ENCODE data around the gene LIPM. TPM values are rescaled to one million over a fixed set of nuclear protein-coding genes. Genes with fewer than 3 reads are reported as not detected.

Gene LIPM
- polyA plus RNA-seq: under 1 TPM in 1 of 4 donors, not detected in 3; 0.13 TPM
- long read RNA-seq, donor 1: 0 reads
- long read RNA-seq, donor 2: 0 reads
- long read RNA-seq, donor 3: 0 reads
- long read RNA-seq, donor 4: 0 reads
- long read RNA-seq, donor 5: 0 reads
- long read RNA-seq, donor 6: 0 reads
- long read RNA-seq, donor 7: 0 reads
- long read RNA-seq, donor 8: 0 reads
- long read RNA-seq, donor 9: 0 reads
- long read RNA-seq, donor 10: 0 reads

GRCh38 chr10:88802523-88803285 is at the start of gene LIPM:
Gene LIPM (plus strand): TSS chr10:88802730. CDS start chr10:88802897, 167 bp downstream.
- FAIRE-seq (no peak), DNase-seq (no peak)
- Histone ChIP-seq H3K36me3 (ENCODE audit: control insufficient read depth in 3 of 3, insufficient read depth in 2 of 3, low read depth in 1 of 3, low read length in 3 of 3) (no peaks in the 10 kb centered on the region), H3K4me1 (ENCODE audit: control insufficient read depth in 3 of 3, insufficient read depth in 2 of 3, low read depth in 1 of 3, low read length in 2 of 3) (no peaks in the 10 kb centered on the region), H3K4me3 (ENCODE audit: low read depth in 1 of 3, low read length in 3 of 3) (no peak within 1 kb of the TSS), H3K27ac (ENCODE audit: low read depth in 1 of 3, low read length in 2 of 3) (no peak within 1 kb of the TSS), H3K9me3 (ENCODE audit: control insufficient read depth in 2 of 2, insufficient read depth in 1 of 2, low read depth in 1 of 2, low read length in 1 of 2) (no peaks in the 10 kb centered on the region), H3K27me3 (ENCODE audit: control insufficient read depth in 3 of 3, insufficient read depth in 3 of 3, low read length in 3 of 3) (no peaks in the 10 kb centered on the region)
- 68 to 76% (median 76%) methylated on average over 2 of the region's 2 CpGs for WGBS, 3 donors

- no peak for FAIRE-seq
These were observed 48.2 kb upstream of the LIPM start for GRCh38 chr10:88754287-88754686.

GRCh38 chr10:88755753-88756152 is 46.8 kb upstream of the LIPM start:
- WGBS, 3 donors: 63 to 88% (median 65%) methylated on average over 3 of the region's 3 CpGs
- Histone ChIP-seq H3K27me3 (ENCODE audit: control insufficient read depth in 3 of 3, insufficient read depth in 3 of 3, low read length in 3 of 3) (peaks cover 0 to 2% (median 2%) of the 10 kb centered on the region in 3 donors), H3K4me1 (ENCODE audit: control insufficient read depth in 3 of 3, insufficient read depth in 2 of 3, low read depth in 1 of 3, low read length in 2 of 3) (no peaks in the 10 kb centered on the region), H3K27ac (ENCODE audit: low read depth in 1 of 3, low read length in 2 of 3) (no peak overlapping the region), H3K9me3 (ENCODE audit: control insufficient read depth in 2 of 2, insufficient read depth in 1 of 2, low read depth in 1 of 2, low read length in 1 of 2) (no peaks in the 10 kb centered on the region), H3K36me3 (ENCODE audit: control insufficient read depth in 3 of 3, insufficient read depth in 2 of 3, low read depth in 1 of 3, low read length in 3 of 3) (no peaks in the 10 kb centered on the region), H3K4me3 (ENCODE audit: low read depth in 1 of 3, low read length in 3 of 3) (no peak overlapping the region)
- DNase-seq (no peak), FAIRE-seq (no peak)

More at GRCh38 chr10:88754287-88754686, 48.2 kb upstream of the LIPM start:
- no peak overlapping the region for H3K4me3 ChIP-seq (ENCODE audit: low read depth in 1 of 3, low read length in 3 of 3)
- H3K27me3 ChIP-seq (ENCODE audit: control insufficient read depth in 3 of 3, insufficient read depth in 3 of 3, low read length in 3 of 3): peaks cover 0 to 2% (median 0%) of the 10 kb centered on the region in 3 donors
- no peaks in the 10 kb centered on the region for H3K36me3 ChIP-seq (ENCODE audit: control insufficient read depth in 3 of 3, insufficient read depth in 2 of 3, low read depth in 1 of 3, low read length in 3 of 3)
- no peak overlapping the region for H3K27ac ChIP-seq (ENCODE audit: low read depth in 1 of 3, low read length in 2 of 3)
- no peaks in the 10 kb centered on the region for H3K4me1 ChIP-seq (ENCODE audit: control insufficient read depth in 3 of 3, insufficient read depth in 2 of 3, low read depth in 1 of 3, low read length in 2 of 3)
- no peak for DNase-seq
- no peaks in the 10 kb centered on the region for H3K9me3 ChIP-seq (ENCODE audit: control insufficient read depth in 2 of 2, insufficient read depth in 1 of 2, low read depth in 1 of 2, low read length in 1 of 2)

- no peak overlapping the region for H3K27ac ChIP-seq (ENCODE audit: low read depth in 1 of 3, low read length in 2 of 3)
- no peak overlapping the region for H3K4me3 ChIP-seq (ENCODE audit: low read depth in 1 of 3, low read length in 3 of 3)
- H3K27me3 ChIP-seq (ENCODE audit: control insufficient read depth in 3 of 3, insufficient read depth in 3 of 3, low read length in 3 of 3): peaks cover 0 to 2% (median 2%) of the 10 kb centered on the region in 3 donors
- H3K4me1 ChIP-seq (ENCODE audit: control insufficient read depth in 3 of 3, insufficient read depth in 2 of 3, low read depth in 1 of 3, low read length in 2 of 3): no peaks in the 10 kb centered on the region
- H3K9me3 ChIP-seq (ENCODE audit: control insufficient read depth in 2 of 2, insufficient read depth in 1 of 2, low read depth in 1 of 2, low read length in 1 of 2): no peaks in the 10 kb centered on the region
- no peaks in the 10 kb centered on the region for H3K36me3 ChIP-seq (ENCODE audit: control insufficient read depth in 3 of 3, insufficient read depth in 2 of 3, low read depth in 1 of 3, low read length in 3 of 3)
- peak; percentile 10 for FAIRE-seq
- WGBS, 3 donors: 0% methylated on average over 1 of the region's 1 CpG
- no peak for DNase-seq
These were observed 45.9 kb upstream of the LIPM start for GRCh38 chr10:88756660-88757059.

GRCh38 chr10:88759366-88760101 is 43.0 kb upstream of the LIPM start, which contains the start of gene LIPN:
Gene LIPN (plus strand): TSS chr10:88760020. CDS start chr10:88761406, 1,386 bp downstream.
- no peaks in the 10 kb centered on the region for H3K4me1 ChIP-seq (ENCODE audit: control insufficient read depth in 3 of 3, insufficient read depth in 2 of 3, low read depth in 1 of 3, low read length in 2 of 3)
- no peak within 1 kb of the TSS for H3K27ac ChIP-seq (ENCODE audit: low read depth in 1 of 3, low read length in 2 of 3)
- H3K36me3 ChIP-seq (ENCODE audit: control insufficient read depth in 3 of 3, insufficient read depth in 2 of 3, low read depth in 1 of 3, low read length in 3 of 3): no peaks in the 10 kb centered on the region
- H3K4me3 ChIP-seq (ENCODE audit: low read depth in 1 of 3, low read length in 3 of 3): no peak within 1 kb of the TSS
- DNase-seq (no peak), FAIRE-seq (no peak)
- H3K27me3 ChIP-seq (ENCODE audit: control insufficient read depth in 3 of 3, insufficient read depth in 3 of 3, low read length in 3 of 3): peaks cover 0 to 2% (median 2%) of the 10 kb centered on the region in 3 donors
- WGBS, 3 donors: 72 to 90% (median 88%) methylated on average over 7 of the region's 7 CpGs
- H3K9me3 ChIP-seq (ENCODE audit: control insufficient read depth in 2 of 2, insufficient read depth in 1 of 2, low read depth in 1 of 2, low read length in 1 of 2): no peaks in the 10 kb centered on the region

GRCh38 chr10:88762906-88763305 is 39.6 kb upstream of the LIPM start:
- WGBS, 3 donors: 55 to 85% (median 58%) methylated on average over 1 of the region's 1 CpG
- no peak overlapping the region for H3K27ac ChIP-seq (ENCODE audit: low read depth in 1 of 3, low read length in 2 of 3)

GRCh38 chr10:88763441-88763840 is 39.1 kb upstream of the LIPM start:
- no peak for FAIRE-seq

More at GRCh38 chr10:88762906-88763305, 39.6 kb upstream of the LIPM start:
- DNase-seq: no peak
- FAIRE-seq: no peak
- no peaks in the 10 kb centered on the region for H3K4me1 ChIP-seq (ENCODE audit: control insufficient read depth in 3 of 3, insufficient read depth in 2 of 3, low read depth in 1 of 3, low read length in 2 of 3)
- no peak overlapping the region for H3K4me3 ChIP-seq (ENCODE audit: low read depth in 1 of 3, low read length in 3 of 3)
- peaks cover 0 to 2% (median 0%) of the 10 kb centered on the region in 3 donors for H3K27me3 ChIP-seq (ENCODE audit: control insufficient read depth in 3 of 3, insufficient read depth in 3 of 3, low read length in 3 of 3)
- no peaks in the 10 kb centered on the region for H3K36me3 ChIP-seq (ENCODE audit: control insufficient read depth in 3 of 3, insufficient read depth in 2 of 3, low read depth in 1 of 3, low read length in 3 of 3)
- H3K9me3 ChIP-seq (ENCODE audit: control insufficient read depth in 2 of 2, insufficient read depth in 1 of 2, low read depth in 1 of 2, low read length in 1 of 2): no peaks in the 10 kb centered on the region

GRCh38 chr10:88764110-88764509 is 38.4 kb upstream of the LIPM start:
- H3K4me1 ChIP-seq (ENCODE audit: control insufficient read depth in 3 of 3, insufficient read depth in 2 of 3, low read depth in 1 of 3, low read length in 2 of 3): no peaks in the 10 kb centered on the region
- H3K27me3 ChIP-seq (ENCODE audit: control insufficient read depth in 3 of 3, insufficient read depth in 3 of 3, low read length in 3 of 3): peaks cover 0 to 2% (median 0%) of the 10 kb centered on the region in 3 donors
- no peaks in the 10 kb centered on the region for H3K36me3 ChIP-seq (ENCODE audit: control insufficient read depth in 3 of 3, insufficient read depth in 2 of 3, low read depth in 1 of 3, low read length in 3 of 3)
- no peak for FAIRE-seq
- 79 to 91% (median 90%) methylated on average over 3 of the region's 3 CpGs for WGBS, 3 donors
- H3K27ac ChIP-seq (ENCODE audit: low read depth in 1 of 3, low read length in 2 of 3): no peak overlapping the region
- no peak for DNase-seq
- H3K9me3 ChIP-seq (ENCODE audit: control insufficient read depth in 2 of 2, insufficient read depth in 1 of 2, low read depth in 1 of 2, low read length in 1 of 2): no peaks in the 10 kb centered on the region
- no peak overlapping the region for H3K4me3 ChIP-seq (ENCODE audit: low read depth in 1 of 3, low read length in 3 of 3)

More at GRCh38 chr10:88763441-88763840, 39.1 kb upstream of the LIPM start:
- peaks cover 0 to 2% (median 0%) of the 10 kb centered on the region in 3 donors for H3K27me3 ChIP-seq (ENCODE audit: control insufficient read depth in 3 of 3, insufficient read depth in 3 of 3, low read length in 3 of 3)
- H3K9me3 ChIP-seq (ENCODE audit: control insufficient read depth in 2 of 2, insufficient read depth in 1 of 2, low read depth in 1 of 2, low read length in 1 of 2): no peaks in the 10 kb centered on the region
- WGBS, 3 donors: 52 to 58% (median 57%) methylated on average over 1 of the region's 1 CpG
- no peaks in the 10 kb centered on the region for H3K36me3 ChIP-seq (ENCODE audit: control insufficient read depth in 3 of 3, insufficient read depth in 2 of 3, low read depth in 1 of 3, low read length in 3 of 3)
- no peak overlapping the region for H3K27ac ChIP-seq (ENCODE audit: low read depth in 1 of 3, low read length in 2 of 3)
- no peak for DNase-seq
- no peak overlapping the region for H3K4me3 ChIP-seq (ENCODE audit: low read depth in 1 of 3, low read length in 3 of 3)
- no peaks in the 10 kb centered on the region for H3K4me1 ChIP-seq (ENCODE audit: control insufficient read depth in 3 of 3, insufficient read depth in 2 of 3, low read depth in 1 of 3, low read length in 2 of 3)

All from small intestine (tissue), 16 donors.